ENCODE data around the gene DRD4. TPM values are rescaled to one million over a fixed set of nuclear protein-coding genes. Genes with fewer than 3 reads are reported as not detected.

DRD4 gene
- total and polyA plus RNA-seq, 2 of the 13 experiments (the other 11 are each of a cell fraction or from before 2014, with no cell fraction given): 0.09 to 0.13 TPM

GRCh38 chr11:630871-631270 is 6.2 kb upstream of the DRD4 start:
- H3K4me2 ChIP-seq (ENCODE audit: low read depth, low read length): no peak overlapping the region
- H3K4me3 ChIP-seq (replicated peaks in 1 of 3; ENCODE audit: insufficient read depth in 1 of 3, low read depth in 2 of 3, low read length in 3 of 3): no peak overlapping the region
- 96% methylated on average over 5 of the region's 5 CpGs for WGBS (ENCODE audit: low lambda C conversion rate)
- no TSS peak for BruUV-seq (replicated peaks)
- CTCF ChIA-PET (ENCODE audit: low intra/inter-chr PET ratio, low total read pairs): no interaction called here
- H3K4me1 ChIP-seq (ENCODE audit: insufficient read depth, low read length): peaks cover 4% of the 10 kb centered on the region
- no peak overlapping the region for H3K27ac ChIP-seq (ENCODE audit: extremely low read length, insufficient read depth, low read length)
- ATAC-seq (no peak), FAIRE-seq (no peak), DNase-seq (ENCODE audit: low spot score) (no peak)
- no peaks in the 10 kb centered on the region for H3K27me3 ChIP-seq (ENCODE audit: control insufficient read depth in 1 of 2, insufficient read depth in 2 of 2, low read length in 2 of 2)
- in situ Hi-C loops (cut with HindIII; ENCODE audit: extremely low pct_ligation_motif_present, low pct_unique_long_range_greater_than_20kb): no loop called here
- H3K9ac ChIP-seq (ENCODE audit: insufficient read depth, low read depth, low read length): no peak overlapping the region
- H3K79me2 ChIP-seq (ENCODE audit: insufficient read depth, low read length): no peaks in the 10 kb centered on the region
- peaks cover 0 to 4% of the 10 kb centered on the region in 2 experiments; a peak in 3 of 5 replicates for H3K36me3 ChIP-seq (replicated peaks in 1 of 2; ENCODE audit: control insufficient read depth in 1 of 2, insufficient read depth in 2 of 2, low read length in 2 of 2)
- H3K9me3 ChIP-seq (ENCODE audit: low read length): no peaks in the 10 kb centered on the region
- no peak for TF ChIP-seq HMGA1 (CRISPR knock-in tag; conservative IDR thresholded peaks at IDR 0.05)
- TF ChIP-seq ZNF569 (CRISPR knock-in tag; IDR thresholded peaks at IDR 0.05; ENCODE audit: borderline replicate concordance): no peak
- TF ChIP-seq FIP1L1 (IDR thresholded peaks at IDR 0.05; ENCODE audit: borderline replicate concordance, insufficient read depth, low read depth, low read length): no peak
- no peak for TF ChIP-seq TCF7 (IDR thresholded peaks at IDR 0.05; ENCODE audit: low read depth)
- TF ChIP-seq ATRX (CRISPR knock-in tag; IDR thresholded peaks at IDR 0.05; ENCODE audit: borderline replicate concordance): no peak
- TF ChIP-seq TOPORS (CRISPR knock-in tag; IDR thresholded peaks at IDR 0.05): no peak
- no peak for TF ChIP-seq ZNF281 (CRISPR knock-in tag; IDR thresholded peaks at IDR 0.05; ENCODE audit: borderline replicate concordance)
- no peak for TF ChIP-seq KDM2A (CRISPR knock-in tag; IDR thresholded peaks at IDR 0.05; ENCODE audit: borderline replicate concordance, low read depth)
- H4K20me1 ChIP-seq (ENCODE audit: insufficient read depth, low read length): peaks cover 7% of the 10 kb centered on the region; the same call in 1 of the 2 replicates
- no peak overlapping the region for H2AFZ ChIP-seq (ENCODE audit: low read length)
- POLR2A ChIA-PET: no interaction called here
- intact Hi-C loops (cut with micrococcal nuclease; ENCODE audit: unreplicated experiment): no loop called here

Data from HepG2 (cell line).